SK-N-SH (cell line): ENCODE data around the gene VTCN1. TPM values are rescaled to one million over a fixed set of nuclear protein-coding genes. Genes with fewer than 3 reads are reported as not detected.

ENCODE experiments used
- CTCF ChIA-PET: fragments of 300-600, 350-600 bp; formaldehyde crosslinking; extraction: SDS; loops from one replicate; lab custom pipeline; 2021; lab: Yijun Ruan, JAX
- POLR2A ChIA-PET: fragments of 350-600 bp; sonication (Branson Sonifier 250); formaldehyde crosslinking; extraction: SDS; loops from one replicate; lab custom pipeline; 2020; ENCODE audit warnings: antibody characterized with exemption, inconsistent platforms; lab: Yijun Ruan, JAX
- DNase-seq: peaks from one replicate; pipeline ENCODE4 v3.0.0; 2012
- H2AFZ ChIP-seq: fragments of 200-600 bp; sonication (generic); 2 replicates; pipeline ENCODE4 v1.8.1; 2016; ENCODE audit warnings: antibody characterized with exemption, mild to moderate bottlenecking, low read depth
- H3F3A ChIP-seq: fragments of 200-600 bp; sonication (generic); replicated peaks from 2 replicates; pipeline ENCODE3; 2016; ENCODE audit warnings: antibody characterized with exemption, mild to moderate bottlenecking; ENCODE audit not compliant: insufficient read depth
- H3K27ac ChIP-seq, 2 experiments: fragments of 200-500 bp in 1 of 2; fragments of 200-600 bp in 1 of 2; sonication (Bioruptor generic) in 1 of 2; sonication (generic), shearing (Covaris generic) in 1 of 2; 2 replicates each; pipeline versions ENCODE4 v1.5.1 to v1.6.1; 2014 to 2016; ENCODE audit warnings: low read depth in 2 of 2, inconsistent platforms in 1 of 2, low read length in 1 of 2, mild to moderate bottlenecking in 1 of 2, mixed read lengths in 1 of 2
- H3K27me3 ChIP-seq: fragments of 200-600 bp; sonication (generic), shearing (Covaris generic); 2 replicates; pipeline ENCODE4 v1.6.1; 2016; ENCODE audit warnings: mixed run types; ENCODE audit not compliant: insufficient read depth
- H3K36me3 ChIP-seq, 2 experiments: fragments of 200-500 bp in 1 of 2; fragments of 200-600 bp in 1 of 2; sonication (Bioruptor generic) in 1 of 2; sonication (generic) in 1 of 2; replicated peaks in 1 of 2; 2 replicates each; pipeline versions ENCODE3 to v1.5.1; 2014 to 2016; ENCODE audit warnings: low read length in 1 of 2, mild to moderate bottlenecking in 1 of 2; ENCODE audit not compliant: insufficient read depth in 2 of 2, control insufficient read depth in 1 of 2
- H3K4me1 ChIP-seq, 2 experiments: fragments of 200-500 bp in 1 of 2; fragments of 200-600 bp in 1 of 2; sonication (Bioruptor generic) in 1 of 2; sonication (generic), shearing (Covaris generic) in 1 of 2; 2 replicates each; pipeline versions ENCODE4 v1.5.1 to v1.6.1; 2014 to 2016; ENCODE audit warnings: low read depth in 1 of 2, low read length in 1 of 2, mixed run types in 1 of 2; ENCODE audit not compliant: insufficient read depth in 2 of 2, control insufficient read depth in 1 of 2
- H3K4me2 ChIP-seq: fragments of 200-600 bp; sonication (generic), shearing (Covaris generic); 2 replicates; pipeline ENCODE4 v1.6.1; 2017; ENCODE audit warnings: mixed run types
- H3K4me3 ChIP-seq, 2 experiments: fragments of 200-500 bp in 1 of 2; fragments of 200-600 bp in 1 of 2; sonication (Bioruptor generic) in 1 of 2; sonication (generic), shearing (Covaris generic) in 1 of 2; 2 replicates each; pipeline versions ENCODE4 v1.5.1 to v1.8.1; 2014 to 2016; ENCODE audit warnings: low read depth in 2 of 2, inconsistent platforms in 1 of 2, low read length in 1 of 2, mild to moderate bottlenecking in 1 of 2, mixed read lengths in 1 of 2, moderate library complexity in 1 of 2
- H3K79me2 ChIP-seq: fragments of 200-600 bp; sonication (generic); 2 replicates; pipeline ENCODE4 v1.8.1; 2017; ENCODE audit warnings: mild to moderate bottlenecking; ENCODE audit not compliant: insufficient read depth
- H3K9ac ChIP-seq: fragments of 200-600 bp; sonication (generic); 2 replicates; pipeline ENCODE4 v1.6.1; 2017; ENCODE audit warnings: mixed run types
- H3K9me2 ChIP-seq: fragments of 200-600 bp; sonication (generic); 2 replicates; pipeline ENCODE4 v1.6.1; 2017; ENCODE audit warnings: mixed run types
- H3K9me3 ChIP-seq: fragments of 200-600 bp; sonication (generic); 2 replicates; pipeline ENCODE4 v1.6.1; 2017; ENCODE audit warnings: mixed run types, mild to moderate bottlenecking, moderate library complexity
- H4K20me1 ChIP-seq: fragments of 200-600 bp; sonication (generic); 2 replicates; pipeline ENCODE4 v1.6.1; 2017; ENCODE audit warnings: mild to moderate bottlenecking, mixed run types; ENCODE audit not compliant: insufficient read depth
- EP300 ChIP-seq, 2 experiments: IDR thresholded peaks; 2 replicates each; pipeline versions ENCODE4 v1.4.0 to v1.6.1; 2012; ENCODE audit warnings: borderline replicate concordance in 1 of 2, low read depth in 1 of 2, low read length in 1 of 2
- FOSL2 ChIP-seq: IDR thresholded peaks from 2 replicates; pipeline ENCODE4 v1.4.0; 2012; ENCODE audit warnings: low read depth, mild to moderate bottlenecking, moderate library complexity, borderline replicate concordance
- FOXJ3 ChIP-seq: sonication (generic); formaldehyde crosslinking; IDR thresholded peaks from 2 replicates; pipeline ENCODE4 v1.5.1; 2020; ENCODE audit warnings: mild to moderate bottlenecking, missing genetic modification reagents
- IRF3 ChIP-seq: fragments of 150-350 bp; IDR thresholded peaks from 2 replicates; pipeline ENCODE4 v1.6.1; 2016; ENCODE audit warnings: mild to moderate bottlenecking, low read depth, low read length
- JUND ChIP-seq: IDR thresholded peaks from 2 replicates; pipeline ENCODE4 v1.4.0; 2012
- MEF2A ChIP-seq: IDR thresholded peaks from 2 replicates; pipeline ENCODE4 v1.4.0; 2012; ENCODE audit warnings: low read depth, borderline replicate concordance
- NFIC ChIP-seq: IDR thresholded peaks from 2 replicates; pipeline ENCODE4 v1.4.0; 2012; ENCODE audit warnings: borderline replicate concordance
- PBX3 ChIP-seq: IDR thresholded peaks from 2 replicates; pipeline ENCODE4; 2012
- REST ChIP-seq: IDR thresholded peaks from 2 replicates; pipeline ENCODE4 v1.6.1; 2012; ENCODE audit warnings: mild to moderate bottlenecking, low read depth, low read length, moderate library complexity
- RFX5 ChIP-seq: IDR thresholded peaks from 2 replicates; pipeline ENCODE4 v1.6.1; 2012; ENCODE audit warnings: mild to moderate bottlenecking, improper control_type of control experiment, low read length
- TCF12 ChIP-seq: IDR thresholded peaks from 2 replicates; pipeline ENCODE4 v1.4.0; 2012
- USF2 ChIP-seq: fragments of 150-350 bp; IDR thresholded peaks from 2 replicates; pipeline ENCODE4 v1.6.1; 2017; ENCODE audit warnings: antibody characterized with exemption, low read length, low read depth, borderline replicate concordance
- YY1 ChIP-seq: IDR thresholded peaks from 2 replicates; pipeline ENCODE4 v1.4.0; 2012; ENCODE audit warnings: low read depth, mild to moderate bottlenecking
- WGBS: methylation state at CpG from one replicate; pipeline ENCODE4 v1.1.6; 2017; ENCODE audit warnings: low lambda C conversion rate; 5-methylcytosine and 5-hydroxymethylcytosine counted together
- polyA plus RNA-seq, 3 experiments: library from polyadenylated mRNA; depleted of rRNA; stranded (reverse); fragments of >200 nt; gene quantifications; 2 replicates each; pipeline ENCODE4 v1.2.3, GENCODE V29; 2012

Gene VTCN1
- polyA plus RNA-seq, 1 of the 3 experiments (the other 2 are of a cell fraction) = not detected

GRCh38 chr1:117181630-117182041 is 29.1 kb downstream of the VTCN1 start:
- Histone ChIP-seq H3K27ac (no peak overlapping the region), H3K36me3 (no peaks in the 10 kb centered on the region), H3K4me2 (no peak overlapping the region), H4K20me1 (no peaks in the 10 kb centered on the region), H3K9ac (no peak overlapping the region), H3K27me3 (no peaks in the 10 kb centered on the region), H3K79me2 (no peaks in the 10 kb centered on the region), H3K9me3 (no peaks in the 10 kb centered on the region), H2AFZ (no peak overlapping the region), H3F3A (no peaks in the 10 kb centered on the region), H3K4me3 (no peak overlapping the region), H3K4me1 (peaks cover 0 to 4% of the 10 kb centered on the region in 2 experiments; a peak in 1 of 4 replicates), H3K9me2 (no peaks in the 10 kb centered on the region)
- 57% methylated on average over 3 of the region's 5 CpGs for WGBS
- POLR2A ChIA-PET = no interaction called here
- no peak for DNase-seq
- CTCF ChIA-PET = interaction anchor here (1.3 to 1.5 kb wide), 2 partner anchors 53 to 103 kb away, joined by 5 to 6 read pairs; no protein-coding TSS in a partner anchor
- no peak for TF ChIP-seq YY1
- no peak for TF ChIP-seq TCF12
- TF ChIP-seq USF2 = no peak
- no peak for TF ChIP-seq FOXJ3 (CRISPR knock-in tag)
- no peak for TF ChIP-seq IRF3
- TF ChIP-seq RFX5 = no peak
- TF ChIP-seq FOSL2 = no peak
- TF ChIP-seq PBX3 = no peak

- TF ChIP-seq NFIC = no peak
- TF ChIP-seq EP300 (IDR thresholded peaks at IDR 0.05; ENCODE audit: borderline replicate concordance in 1 of 2, low read depth in 1 of 2, low read length in 1 of 2) = no peak
- TF ChIP-seq JUND = no peak
- no peak for TF ChIP-seq MEF2A
- no peak for TF ChIP-seq RFX5
- no peak for TF ChIP-seq REST
- ChIA-PET CTCF (interaction anchor here (1.5 kb wide), 1 partner anchor 52 kb away, joined by 6 read pairs; no protein-coding TSS in a partner anchor), POLR2A (no interaction called here)
- no peak overlapping the region for H3K4me3 ChIP-seq
- WGBS = 81% methylated on average over 4 of the region's 5 CpGs
- no peak overlapping the region for H3K27ac ChIP-seq
- no peaks in the 10 kb centered on the region for H3F3A ChIP-seq
- H3K9ac ChIP-seq = no peak overlapping the region
- no peaks in the 10 kb centered on the region for H3K27me3 ChIP-seq
- H3K9me2 ChIP-seq = no peaks in the 10 kb centered on the region
- no peaks in the 10 kb centered on the region for H4K20me1 ChIP-seq
- no peaks in the 10 kb centered on the region for H3K79me2 ChIP-seq
- no peak overlapping the region for H2AFZ ChIP-seq
- no peak overlapping the region for H3K4me2 ChIP-seq
- no peaks in the 10 kb centered on the region for H3K9me3 ChIP-seq
- H3K36me3 ChIP-seq = no peaks in the 10 kb centered on the region
- peaks cover 0 to 4% of the 10 kb centered on the region in 2 experiments; a peak in 1 of 4 replicates for H3K4me1 ChIP-seq
- DNase-seq = no peak
Observed at GRCh38 chr1:117180147-117180967, 30.4 kb downstream of the VTCN1 start.
